CD4-positive, alpha-beta T cell treated with Interleukin-1 beta for 1 hour (primary cell): Measurements from ENCODE around the gene SSNA1.

Experiments used
- DNase-seq, 2 donors: peaks; one replicate each; pipeline ENCODE4 v3.0.0-alpha.2; 2020 to 2022

The SSNA1 gene

GRCh38 chr9:137223078-137223970 lies 34.8 kb downstream of the SSNA1 start:
- DNase-seq = peak; percentile 99 to 100

- DNase-seq = peak in 1 of 2 donors; percentile 10
Observed at GRCh38 chr9:137224830-137225694, 36.6 kb downstream of the SSNA1 start, which contains the start of gene CYSRT1. CYSRT1 (plus strand) TSS chr9:137225174; CDS start chr9:137225622, 448 bp downstream.

GRCh38 chr9:137225699-137226331 lies 37.3 kb downstream of the SSNA1 start:
- no peak for DNase-seq

GRCh38 chr9:137226338-137227053 lies 38.0 kb downstream of the SSNA1 start:
- DNase-seq = no peak

- peak; percentile 82 to 84 for DNase-seq
Observed at GRCh38 chr9:137227054-137227852, 38.8 kb downstream of the SSNA1 start, which contains the start of gene RNF224. RNF224 (plus strand) TSS chr9:137227502; CDS start chr9:137228336, 834 bp downstream.

GRCh38 chr9:137227853-137228505 lies 39.5 kb downstream of the SSNA1 start:
- DNase-seq = no peak

- no peak for DNase-seq
Observed at GRCh38 chr9:137228506-137228967, 40.1 kb downstream of the SSNA1 start.

- DNase-seq = no peak
Observed at GRCh38 chr9:137228968-137229896, 40.8 kb downstream of the SSNA1 start.

GRCh38 chr9:137229903-137230704 lies 41.6 kb downstream of the SSNA1 start:
- DNase-seq = no peak

GRCh38 chr9:137230705-137231371 lies 42.4 kb downstream of the SSNA1 start, which contains the start of gene SLC34A3:
SLC34A3 (plus strand) TSS chr9:137230901; CDS start chr9:137231703, 802 bp downstream.
- no peak for DNase-seq

GRCh38 chr9:137231372-137232039 lies 43.0 kb downstream of the SSNA1 start:
- no peak for DNase-seq

GRCh38 chr9:137232101-137232500 lies 43.6 kb downstream of the SSNA1 start:
- no peak for DNase-seq

GRCh38 chr9:137232510-137232909 lies 44.0 kb downstream of the SSNA1 start:
- DNase-seq = no peak

- no peak for DNase-seq
Observed at GRCh38 chr9:137233143-137233980, 44.9 kb downstream of the SSNA1 start.

- DNase-seq = no peak
Observed at GRCh38 chr9:137234055-137234697, 45.7 kb downstream of the SSNA1 start.
